PC-3 (cell line): ENCODE results near the gene FAM229B. TPM values are rescaled to one million over a fixed set of nuclear protein-coding genes. Genes with fewer than 3 reads are reported as not detected.

ENCODE experiments used
- ATAC-seq: fragments of 200-7000 bp; cut with Tn5 transposase; 2 replicates; pipeline ENCODE4 v1.9.1; 2020; ENCODE audit warnings: mild to moderate bottlenecking, moderate library complexity
- BruUV-seq: library from RNA; stranded (reverse); fragments of 400-500 nt; replicated peaks from 2 replicates; lab custom pipeline; 2021; lab: Mats Ljungman, UMichigan
- CTCF ChIA-PET: fragments of 300-600 bp; sonication (Branson Sonifier 250); formaldehyde crosslinking; loops from one replicate; lab custom pipeline; 2022; ENCODE audit warnings: antibody characterized with exemption; lab: Charles Lee
- POLR2A ChIA-PET: fragments of 300-600 bp; sonication (Branson Sonifier 250); formaldehyde crosslinking; loops from one replicate; lab custom pipeline; 2022; ENCODE audit warnings: antibody characterized with exemption; ENCODE audit not compliant: unreplicated experiment; lab: Charles Lee
- DNase-seq: peaks from one replicate; pipeline ENCODE4 v3.0.0-alpha.2; 2015
- H2AFZ ChIP-seq: fragments of 300-600 bp; sonication (generic); 2 replicates; pipeline ENCODE4 v1.6.0; 2016; ENCODE audit warnings: antibody characterized with exemption, low read length
- H3F3A ChIP-seq: fragments of 300-600 bp; sonication (generic); one replicate; pipeline ENCODE4 v1.6.0; 2017; ENCODE audit warnings: antibody characterized with exemption, low read length, control low read depth, mild to moderate bottlenecking; ENCODE audit not compliant: unreplicated experiment
- H3K27ac ChIP-seq: fragments of 300-600 bp; sonication (generic); 2 replicates; pipeline ENCODE4 v1.5.1; 2016; ENCODE audit warnings: mild to moderate bottlenecking, low read length
- H3K27me3 ChIP-seq: fragments of 300-600 bp; sonication (generic); 2 replicates; pipeline ENCODE4 v1.6.1; 2016; ENCODE audit warnings: low read length, mixed read lengths
- H3K36me3 ChIP-seq: fragments of 300-600 bp; sonication (generic); 2 replicates; pipeline ENCODE4 v1.6.1; 2016; ENCODE audit warnings: low read depth, mixed run types, low read length, mixed read lengths
- H3K4me1 ChIP-seq: fragments of 300-600 bp; sonication (generic); 2 replicates; pipeline ENCODE4 v1.5.1; 2016; ENCODE audit warnings: low read length; ENCODE audit not compliant: insufficient read depth
- H3K4me2 ChIP-seq: fragments of 300-600 bp; sonication (generic); 2 replicates; pipeline ENCODE4 v1.6.0; 2016; ENCODE audit warnings: low read length
- H3K4me3 ChIP-seq: fragments of 300-600 bp; sonication (generic); 2 replicates; pipeline ENCODE4 v1.5.1; 2016; ENCODE audit warnings: mild to moderate bottlenecking, low read length, mixed read lengths
- H3K79me2 ChIP-seq: fragments of 300-600 bp; sonication (generic); 2 replicates; pipeline ENCODE4 v1.6.1; 2017; ENCODE audit warnings: low read length, mixed read lengths
- H3K9ac ChIP-seq: fragments of 300-600 bp; sonication (generic); 2 replicates; pipeline ENCODE4 v1.6.0; 2016; ENCODE audit warnings: mild to moderate bottlenecking, low read length
- H3K9me2 ChIP-seq: fragments of 300-600 bp; sonication (generic); replicated peaks from 2 replicates; pipeline ENCODE4 v1.6.1; 2016; ENCODE audit warnings: mixed run types, low read length, mixed read lengths
- H3K9me3 ChIP-seq: fragments of 300-600 bp; sonication (generic); 2 replicates; pipeline ENCODE4 v1.6.1; 2016; ENCODE audit warnings: low read length, mixed read lengths
- H4K20me1 ChIP-seq: fragments of 300-600 bp; sonication (generic); 2 replicates; pipeline ENCODE4 v1.6.1; 2016; ENCODE audit warnings: low read length, mixed read lengths
- EZH2 ChIP-seq: fragments of 300-600 bp; sonication (generic); IDR thresholded peaks from one replicate; pipeline ENCODE4 v1.6.1; 2017; ENCODE audit warnings: antibody characterized with exemption, mild to moderate bottlenecking, low read length; ENCODE audit not compliant: unreplicated experiment
- EZH2phosphoT487 ChIP-seq: fragments of 300-600 bp; sonication (generic); IDR thresholded peaks from 2 replicates; pipeline ENCODE4 v1.6.1; 2018; ENCODE audit warnings: mild to moderate bottlenecking, antibody characterized with exemption, low read length, borderline replicate concordance
- intact Hi-C: fragments of 100-400 bp; cut with micrococcal nuclease; formaldehyde crosslinking; loops from 2 replicates; pipeline ENCODE4 v1.9.0; 2023
- total RNA-seq: library from RNA; depleted of rRNA; stranded (reverse); fragments of >200 nt; gene quantifications from 2 replicates; pipeline ENCODE4 v1.2.3, GENCODE V29; 2014
- TF ChIP-seq, protein P1 (sequence below): fragments of 300-600 bp; sonication (generic); conservative IDR thresholded peaks from 2 replicates; pipeline ENCODE4 v1.5.1; 2017; ENCODE audit warnings: antibody characterized with exemption, low read depth, mild to moderate bottlenecking, low read length

FAM229B gene
- total RNA-seq, 1 experiment from 2014 or later = 6.7 TPM

DNA sequence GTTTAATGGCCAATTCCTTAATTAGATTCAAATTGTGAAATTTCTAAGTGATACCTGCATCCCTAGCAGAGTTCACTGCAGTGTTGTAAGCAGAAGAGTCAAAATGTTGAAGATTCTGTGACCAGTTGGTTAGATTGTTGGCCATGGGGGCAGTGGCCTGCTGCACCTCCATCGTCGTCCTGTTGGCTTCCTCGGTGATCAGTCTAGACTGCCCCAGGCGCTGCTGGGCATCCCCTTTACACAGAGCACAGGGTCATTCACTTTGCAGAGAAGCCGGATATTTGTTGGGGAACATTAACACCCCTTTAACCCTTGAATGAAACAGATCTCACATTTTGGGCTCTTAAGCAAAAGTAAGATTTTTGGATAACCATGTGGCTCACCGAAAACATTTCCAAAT lies 60.7 kb downstream of the FAM229B start:
- TF ChIP-seq EZH2 = no peak
- no peak for TF ChIP-seq EZH2phosphoT487
- BruUV-seq = no TSS peak
- ATAC-seq (no peak), DNase-seq (no peak)
- Histone ChIP-seq H3K27ac (no peak overlapping the region), H3K9me2 (no peaks in the 10 kb centered on the region), H3K4me1 (no peaks in the 10 kb centered on the region), H2AFZ (no peak overlapping the region), H3K27me3 (no peaks in the 10 kb centered on the region), H3K9me3 (no peaks in the 10 kb centered on the region), H4K20me1 (no peaks in the 10 kb centered on the region), H3K79me2 (no peaks in the 10 kb centered on the region), H3K36me3 (no peaks in the 10 kb centered on the region), H3F3A (no peaks in the 10 kb centered on the region), H3K4me2 (no peak overlapping the region), H3K4me3 (no peak overlapping the region), H3K9ac (no peak overlapping the region)
- intact Hi-C loops = no loop called here
- ChIA-PET POLR2A (no interaction called here), CTCF (no interaction called here)

- CTCF ChIA-PET = no interaction called here
- H3K9ac ChIP-seq = no peak overlapping the region
- no peaks in the 10 kb centered on the region for H3K27me3 ChIP-seq
- ATAC-seq = no peak
- no TSS peak for BruUV-seq
- no peaks in the 10 kb centered on the region; the same call in 1 of the 2 replicates for H3K4me1 ChIP-seq
- H3K4me2 ChIP-seq = no peak overlapping the region
- H4K20me1 ChIP-seq = no peaks in the 10 kb centered on the region
- H3K27ac ChIP-seq = no peak overlapping the region
- no peaks in the 10 kb centered on the region for H3K9me3 ChIP-seq
- intact Hi-C loops = no loop called here
- no peaks in the 10 kb centered on the region for H3K79me2 ChIP-seq
- TF ChIP-seq, protein P1, sequence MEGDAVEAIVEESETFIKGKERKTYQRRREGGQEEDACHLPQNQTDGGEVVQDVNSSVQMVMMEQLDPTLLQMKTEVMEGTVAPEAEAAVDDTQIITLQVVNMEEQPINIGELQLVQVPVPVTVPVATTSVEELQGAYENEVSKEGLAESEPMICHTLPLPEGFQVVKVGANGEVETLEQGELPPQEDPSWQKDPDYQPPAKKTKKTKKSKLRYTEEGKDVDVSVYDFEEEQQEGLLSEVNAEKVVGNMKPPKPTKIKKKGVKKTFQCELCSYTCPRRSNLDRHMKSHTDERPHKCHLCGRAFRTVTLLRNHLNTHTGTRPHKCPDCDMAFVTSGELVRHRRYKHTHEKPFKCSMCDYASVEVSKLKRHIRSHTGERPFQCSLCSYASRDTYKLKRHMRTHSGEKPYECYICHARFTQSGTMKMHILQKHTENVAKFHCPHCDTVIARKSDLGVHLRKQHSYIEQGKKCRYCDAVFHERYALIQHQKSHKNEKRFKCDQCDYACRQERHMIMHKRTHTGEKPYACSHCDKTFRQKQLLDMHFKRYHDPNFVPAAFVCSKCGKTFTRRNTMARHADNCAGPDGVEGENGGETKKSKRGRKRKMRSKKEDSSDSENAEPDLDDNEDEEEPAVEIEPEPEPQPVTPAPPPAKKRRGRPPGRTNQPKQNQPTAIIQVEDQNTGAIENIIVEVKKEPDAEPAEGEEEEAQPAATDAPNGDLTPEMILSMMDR = no peak
- TF ChIP-seq EZH2phosphoT487 (no peak), EZH2 (no peak)
- H3K9me2 ChIP-seq = no peaks in the 10 kb centered on the region
- no peaks in the 10 kb centered on the region for H3K36me3 ChIP-seq
- DNase-seq = no peak
- no peaks in the 10 kb centered on the region for H3F3A ChIP-seq
- H3K4me3 ChIP-seq = no peak overlapping the region
- no peak overlapping the region for H2AFZ ChIP-seq
- POLR2A ChIA-PET = no interaction called here
Observed at GRCh38 chr6:112149236-112149635, 61.8 kb downstream of the FAM229B start.

DNA sequence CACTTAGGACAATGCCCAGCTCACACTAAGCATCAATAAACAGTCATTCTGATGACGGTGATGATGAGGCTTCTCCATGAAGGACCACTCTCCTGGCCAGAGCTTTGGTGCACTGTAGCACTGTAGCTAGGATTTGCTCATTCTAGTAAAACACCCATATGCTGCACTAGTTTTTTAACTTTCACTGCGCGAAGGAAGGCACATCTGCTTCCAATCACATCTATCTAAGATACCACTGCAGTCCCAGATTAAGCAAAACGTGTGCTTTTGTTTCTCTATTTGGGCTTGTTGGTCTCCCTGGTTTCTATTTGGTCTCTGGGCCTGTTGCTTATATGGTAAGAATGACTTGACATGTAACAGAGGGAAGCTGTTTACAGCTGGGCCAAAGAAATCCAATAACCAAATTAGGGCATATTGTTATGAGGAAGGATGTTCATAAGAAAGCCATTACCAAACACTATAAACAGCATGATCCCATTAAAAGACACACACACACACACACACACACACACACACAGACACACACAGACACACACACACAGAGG lies 62.4 kb downstream of the FAM229B start:
- no peaks in the 10 kb centered on the region; the same call in 1 of the 2 replicates for H3K4me1 ChIP-seq
- intact Hi-C loops = no loop called here
- CTCF ChIA-PET = no interaction called here
- H2AFZ ChIP-seq = no peak overlapping the region
- H3K9me3 ChIP-seq = no peaks in the 10 kb centered on the region
- no peaks in the 10 kb centered on the region for H3K9me2 ChIP-seq
- no peak overlapping the region for H3K4me3 ChIP-seq
- no peak overlapping the region for H3K4me2 ChIP-seq
- no peak for ATAC-seq
- no peaks in the 10 kb centered on the region for H3K79me2 ChIP-seq
- H3K27ac ChIP-seq = no peak overlapping the region
- no peaks in the 10 kb centered on the region for H3K36me3 ChIP-seq
- no peak overlapping the region for H3K9ac ChIP-seq
- TF ChIP-seq, protein P1 = no peak
- TF ChIP-seq EZH2phosphoT487 (no peak), EZH2 (no peak)
- H3K27me3 ChIP-seq = no peaks in the 10 kb centered on the region
- no TSS peak for BruUV-seq
- POLR2A ChIA-PET = no interaction called here
- no peaks in the 10 kb centered on the region for H4K20me1 ChIP-seq
- DNase-seq = no peak
- no peaks in the 10 kb centered on the region for H3F3A ChIP-seq
